Measurements from ENCODE around the gene TLR4.

The TLR4 gene

DNA sequence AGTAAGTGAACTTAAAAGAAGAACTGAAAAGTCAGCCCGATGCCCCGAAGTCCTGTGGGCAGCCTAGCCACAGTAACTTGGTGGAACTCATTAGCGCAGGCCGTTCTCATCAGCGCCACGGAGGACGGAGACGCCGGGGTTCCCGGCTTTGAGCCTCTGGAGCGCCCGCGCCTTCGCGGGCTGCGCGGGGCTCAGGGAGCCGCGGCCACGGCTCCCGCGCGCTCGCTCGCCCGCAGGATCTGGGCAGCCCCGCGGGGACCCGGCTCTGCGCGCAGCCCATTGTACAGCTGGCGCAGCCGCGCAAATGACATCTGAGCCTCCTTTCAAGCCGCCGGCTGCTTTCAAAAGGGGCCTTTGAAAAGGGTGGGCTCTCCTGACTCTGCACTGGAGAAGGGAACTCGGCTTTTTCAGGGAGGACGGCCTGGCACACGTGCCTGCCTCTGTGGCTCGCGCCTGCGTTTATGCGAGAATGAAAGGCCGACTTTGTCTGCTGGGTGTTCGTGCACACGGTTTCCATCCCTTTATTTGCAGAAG is 40.7 kb downstream of the TLR4 start:
- DNase-seq (ENCODE audit: low read depth, low spot score): no peak

- no peak for DNase-seq (ENCODE audit: low read depth, low spot score)
Observed at GRCh38 chr9:117745598-117745997, 41.4 kb downstream of the TLR4 start.

- DNase-seq (ENCODE audit: low read depth, low spot score): no peak
Observed at GRCh38 chr9:117746263-117746662, 42.1 kb downstream of the TLR4 start.

DNA sequence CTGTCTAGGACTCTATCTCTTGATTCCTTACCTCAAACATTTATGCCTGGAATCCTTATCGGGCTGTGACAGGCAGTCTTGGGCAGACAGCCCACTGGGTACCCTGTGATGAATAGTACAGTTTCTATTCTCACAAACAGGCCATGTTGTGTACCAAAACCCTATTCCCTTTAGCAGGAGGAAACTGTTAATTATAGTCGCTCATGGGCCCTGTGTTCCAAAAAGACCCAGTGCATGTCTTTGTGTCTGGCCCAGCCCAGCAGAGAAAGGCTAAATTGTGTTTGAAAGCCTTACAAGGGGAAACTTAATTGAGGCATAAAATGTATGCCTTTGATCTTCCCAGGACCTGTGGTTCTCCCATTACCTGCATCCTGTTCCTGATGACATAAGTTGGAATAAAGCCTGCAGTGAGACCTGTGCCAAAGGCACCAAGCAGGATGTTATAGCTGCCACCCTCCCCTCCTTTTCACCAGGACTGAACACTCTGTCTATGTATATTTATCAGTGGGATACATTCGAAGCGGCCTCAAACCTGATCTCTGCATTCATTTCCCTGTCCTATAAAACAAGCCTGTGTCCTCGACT is 43.3 kb downstream of the TLR4 start:
- DNase-seq (ENCODE audit: low read depth, low spot score): no peak

- DNase-seq (ENCODE audit: low read depth, low spot score): no peak
Observed at GRCh38 chr9:117750401-117750800, 46.2 kb downstream of the TLR4 start.

GRCh38 chr9:117752894-117753293 is 48.7 kb downstream of the TLR4 start:
- no peak for DNase-seq (ENCODE audit: low read depth, low spot score)

- DNase-seq (ENCODE audit: low read depth, low spot score): no peak
Observed at GRCh38 chr9:117757561-117758190, 53.5 kb downstream of the TLR4 start.

- no peak for DNase-seq (ENCODE audit: low read depth, low spot score)
Observed at GRCh38 chr9:117763314-117763713, 59.1 kb downstream of the TLR4 start.

- DNase-seq (ENCODE audit: low read depth, low spot score): no peak
Observed at GRCh38 chr9:117768750-117769395, 64.7 kb downstream of the TLR4 start.

- no peak for DNase-seq (ENCODE audit: low read depth, low spot score)
Observed at GRCh38 chr9:117771136-117771535, 66.9 kb downstream of the TLR4 start.

DNA sequence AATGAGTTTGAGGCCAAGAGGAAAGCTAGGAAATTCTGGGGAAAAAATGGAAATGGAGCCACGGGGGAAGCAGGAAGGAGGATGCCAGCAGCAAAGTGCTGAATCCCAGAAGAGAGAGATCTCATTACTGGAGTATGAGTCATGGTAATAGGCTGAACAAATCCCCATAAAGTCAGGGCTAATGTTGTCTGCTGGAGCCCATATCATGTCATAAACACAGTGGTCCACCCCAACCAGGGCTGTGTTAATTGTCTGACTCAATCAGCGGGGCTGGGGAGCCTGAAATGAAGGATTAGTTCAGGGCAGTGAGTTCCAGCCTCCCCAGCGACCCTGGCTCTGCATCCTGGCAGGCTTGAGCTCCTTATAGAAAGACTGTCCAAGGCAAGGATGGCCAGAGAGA is 68.8 kb downstream of the TLR4 start:
- DNase-seq (ENCODE audit: low read depth, low spot score): no peak

Data from brain pericyte (primary cell).